T-helper 1 cell treated with Interleukin-12 subunit alpha and Interleukin-12 subunit beta and Interleukin-4 antibody, amounts not matched to agents 30 μg/mL and 1 μg/mL, for 36 hours (primary cell): ENCODE measurements around the gene TNFRSF18.

Experiments used
- H3K27ac Mint-ChIP-seq: one replicate; pipeline ENCODE4 v1.8.0; 2021; ENCODE audit warnings: mild to moderate bottlenecking, mixed read lengths
- H3K27me3 Mint-ChIP-seq: one replicate; pipeline ENCODE4 v1.8.0; 2021; ENCODE audit warnings: low read depth, mixed read lengths
- H3K36me3 Mint-ChIP-seq: one replicate; pipeline ENCODE4 v1.8.0; 2021; ENCODE audit warnings: low read depth, mixed read lengths
- H3K4me1 Mint-ChIP-seq: one replicate; pipeline ENCODE4 v1.8.0; 2021; ENCODE audit warnings: low read depth, mixed read lengths
- H3K4me3 Mint-ChIP-seq: one replicate; pipeline ENCODE4 v1.8.0; 2021; ENCODE audit warnings: mild to moderate bottlenecking, moderate library complexity, mixed read lengths
- H3K9me3 Mint-ChIP-seq: one replicate; pipeline ENCODE4 v1.8.0; 2021; ENCODE audit warnings: mixed read lengths

TNFRSF18 gene

GRCh38 chr1:1194723-1195122, 11.7 kb downstream of the TNFRSF18 start:
- Mint-ChIP-seq H3K36me3 (peaks cover 20% of the 10 kb centered on the region), H3K9me3 (peaks cover 25% of the 10 kb centered on the region), H3K4me3 (no peak overlapping the region), H3K4me1 (peaks cover 3% of the 10 kb centered on the region), H3K27me3 (peaks cover 21% of the 10 kb centered on the region), H3K27ac (no peak overlapping the region)

GRCh38 chr1:1191734-1192133, 14.7 kb downstream of the TNFRSF18 start:
- H3K36me3 Mint-ChIP-seq = peaks cover 20% of the 10 kb centered on the region
- H3K4me1 Mint-ChIP-seq = peaks cover 5% of the 10 kb centered on the region
- H3K4me3 Mint-ChIP-seq = no peak overlapping the region
- H3K27me3 Mint-ChIP-seq = peaks cover 34% of the 10 kb centered on the region
- no peak overlapping the region for H3K27ac Mint-ChIP-seq
- H3K9me3 Mint-ChIP-seq = peaks cover 25% of the 10 kb centered on the region

GRCh38 chr1:1189111-1189510, 17.3 kb downstream of the TNFRSF18 start:
- Mint-ChIP-seq H3K4me3 (no peak overlapping the region), H3K9me3 (peaks cover 11% of the 10 kb centered on the region), H3K27ac (no peak overlapping the region), H3K4me1 (peaks cover 5% of the 10 kb centered on the region), H3K27me3 (peaks cover 33% of the 10 kb centered on the region), H3K36me3 (peaks cover 8% of the 10 kb centered on the region)

GRCh38 chr1:1187938-1188337, 18.5 kb downstream of the TNFRSF18 start:
- peaks cover 32% of the 10 kb centered on the region for H3K27me3 Mint-ChIP-seq
- peaks cover 5% of the 10 kb centered on the region for H3K4me1 Mint-ChIP-seq
- no peak overlapping the region for H3K4me3 Mint-ChIP-seq
- H3K27ac Mint-ChIP-seq = no peak overlapping the region
- H3K36me3 Mint-ChIP-seq = peaks cover 8% of the 10 kb centered on the region
- peaks cover 10% of the 10 kb centered on the region for H3K9me3 Mint-ChIP-seq

- Mint-ChIP-seq H3K4me3 (no peak overlapping the region), H3K9me3 (no peaks in the 10 kb centered on the region), H3K4me1 (peaks cover 5% of the 10 kb centered on the region), H3K36me3 (peaks cover 3% of the 10 kb centered on the region), H3K27me3 (peaks cover 21% of the 10 kb centered on the region), H3K27ac (no peak overlapping the region)
Measured at GRCh38 chr1:1185101-1185765, 21.2 kb downstream of the TNFRSF18 start.

GRCh38 chr1:1183833-1184775, 22.3 kb downstream of the TNFRSF18 start:
- H3K4me3 Mint-ChIP-seq = no peak overlapping the region
- H3K9me3 Mint-ChIP-seq = no peaks in the 10 kb centered on the region
- peaks cover 12% of the 10 kb centered on the region for H3K27me3 Mint-ChIP-seq
- H3K36me3 Mint-ChIP-seq = peaks cover 3% of the 10 kb centered on the region
- H3K27ac Mint-ChIP-seq = no peak overlapping the region
- peaks cover 2% of the 10 kb centered on the region for H3K4me1 Mint-ChIP-seq

- no peak overlapping the region for H3K4me3 Mint-ChIP-seq
- no peaks in the 10 kb centered on the region for H3K9me3 Mint-ChIP-seq
- peaks cover 3% of the 10 kb centered on the region for H3K36me3 Mint-ChIP-seq
- H3K4me1 Mint-ChIP-seq = no peaks in the 10 kb centered on the region
- peaks cover 5% of the 10 kb centered on the region for H3K27me3 Mint-ChIP-seq
- peak overlapping the region; percentile 41 for H3K27ac Mint-ChIP-seq
Measured at GRCh38 chr1:1183221-1183747, 23.1 kb downstream of the TNFRSF18 start.

- Mint-ChIP-seq H3K27me3 (peaks cover 5% of the 10 kb centered on the region), H3K27ac (no peak overlapping the region), H3K4me1 (no peaks in the 10 kb centered on the region), H3K36me3 (peaks cover 3% of the 10 kb centered on the region), H3K4me3 (no peak overlapping the region), H3K9me3 (no peaks in the 10 kb centered on the region)
Measured at GRCh38 chr1:1182491-1183220, 23.7 kb downstream of the TNFRSF18 start.

GRCh38 chr1:1181938-1182410, 24.4 kb downstream of the TNFRSF18 start:
- Mint-ChIP-seq H3K36me3 (peaks cover 3% of the 10 kb centered on the region), H3K27ac (no peak overlapping the region), H3K4me1 (peaks cover 1% of the 10 kb centered on the region), H3K27me3 (peaks cover 6% of the 10 kb centered on the region), H3K9me3 (no peaks in the 10 kb centered on the region), H3K4me3 (no peak overlapping the region)

- Mint-ChIP-seq H3K4me3 (no peak overlapping the region), H3K4me1 (peaks cover 4% of the 10 kb centered on the region), H3K27ac (no peak overlapping the region), H3K36me3 (peaks cover 3% of the 10 kb centered on the region), H3K27me3 (peaks cover 10% of the 10 kb centered on the region), H3K9me3 (no peaks in the 10 kb centered on the region)
Measured at GRCh38 chr1:1181129-1181937, 25.1 kb downstream of the TNFRSF18 start.

- no peaks in the 10 kb centered on the region for H3K9me3 Mint-ChIP-seq
- H3K4me1 Mint-ChIP-seq = peaks cover 4% of the 10 kb centered on the region
- H3K36me3 Mint-ChIP-seq = no peaks in the 10 kb centered on the region
- H3K27ac Mint-ChIP-seq = no peak overlapping the region
- H3K27me3 Mint-ChIP-seq = peaks cover 9% of the 10 kb centered on the region
- no peak overlapping the region for H3K4me3 Mint-ChIP-seq
Measured at GRCh38 chr1:1179983-1180861, 26.2 kb downstream of the TNFRSF18 start.

- H3K27ac Mint-ChIP-seq = no peak overlapping the region
- peaks cover 9% of the 10 kb centered on the region for H3K27me3 Mint-ChIP-seq
- H3K4me3 Mint-ChIP-seq = no peak overlapping the region
Measured at GRCh38 chr1:1179346-1179982, 26.9 kb downstream of the TNFRSF18 start.

More at GRCh38 chr1:1179346-1179982, 26.9 kb downstream of the TNFRSF18 start:
- Mint-ChIP-seq H3K9me3 (no peaks in the 10 kb centered on the region), H3K36me3 (no peaks in the 10 kb centered on the region), H3K4me1 (peaks cover 4% of the 10 kb centered on the region)
